DOHH2 (cell line): Measurements from ENCODE around the gene PAM.

Experiments used
- CTCF ChIP-seq: fragments of 200-600 bp; sonication (generic); IDR thresholded peaks from one replicate; pipeline ENCODE4 v1.5.1; 2014; ENCODE audit warnings: antibody characterized with exemption, mild to moderate bottlenecking, low read depth, low read length; ENCODE audit not compliant: poor library complexity, severe bottlenecking
- EZH2phosphoT487 ChIP-seq: fragments of 200-600 bp; sonication (generic); IDR thresholded peaks from 2 replicates; pipeline ENCODE4 v1.6.1; 2017; ENCODE audit warnings: borderline replicate concordance, mild to moderate bottlenecking, antibody characterized with exemption, low read length, moderate library complexity, mixed read lengths

- no peak for TF ChIP-seq CTCF
- no peak for TF ChIP-seq EZH2phosphoT487
These were observed 53.9 kb downstream of the PAM start for GRCh38 chr5:102809033-102809432.
